GM23338 (cell line): ENCODE results near the gene C1orf50. TPM values are rescaled to one million over a fixed set of nuclear protein-coding genes. Genes with fewer than 3 reads are reported as not detected.
A peak's percentile ranks its signal among the peaks of the same experiment; 100 is the strongest.

Experiments
- ATAC-seq: fragments of 200-7000 bp; cut with Tn5 transposase; 3 replicates; pipeline ENCODE4 v1.9.1; 2020
- DNase-seq: peaks from one replicate; pipeline ENCODE4 v3.0.0-alpha.2; 2015; ENCODE audit warnings: low spot score
- H2AFZ ChIP-seq: fragments of 200-600 bp; sonication (generic); 2 replicates; pipeline ENCODE4 v1.8.0; 2016; ENCODE audit warnings: antibody characterized with exemption, mild to moderate bottlenecking, moderate library complexity
- H3F3A ChIP-seq: fragments of 200-600 bp; sonication (generic); replicated peaks from 2 replicates; pipeline ENCODE4 v1.8.0; 2017; ENCODE audit warnings: antibody characterized with exemption, mixed run types, low read depth
- H3K27ac ChIP-seq: fragments of 200-600 bp; sonication (generic); 2 replicates; pipeline ENCODE4 v1.6.1; 2016; ENCODE audit warnings: low read depth
- H3K27me3 ChIP-seq: fragments of 200-600 bp; sonication (generic); 2 replicates; pipeline ENCODE4 v1.8.0; 2016; ENCODE audit warnings: mild to moderate bottlenecking, mixed run types, moderate library complexity; ENCODE audit not compliant: insufficient read depth
- H3K36me3 ChIP-seq: fragments of 200-600 bp; sonication (generic); 2 replicates; pipeline ENCODE4 v1.8.0; 2016; ENCODE audit warnings: mild to moderate bottlenecking; ENCODE audit not compliant: insufficient read depth
- H3K4me1 ChIP-seq: fragments of 200-600 bp; sonication (generic); 2 replicates; pipeline ENCODE4 v1.8.0; 2016; ENCODE audit warnings: mild to moderate bottlenecking, moderate library complexity; ENCODE audit not compliant: insufficient read depth
- H3K4me2 ChIP-seq: fragments of 200-600 bp; sonication (generic); 2 replicates; pipeline ENCODE4 v1.7.1; 2017; ENCODE audit warnings: mixed run types
- H3K4me3 ChIP-seq: fragments of 200-600 bp; sonication (generic); 2 replicates; pipeline ENCODE4 v1.6.1; 2016; ENCODE audit warnings: mixed run types
- H3K79me2 ChIP-seq: fragments of 200-600 bp; sonication (generic); replicated peaks from 2 replicates; pipeline ENCODE4 v1.8.0; 2017; ENCODE audit warnings: mild to moderate bottlenecking; ENCODE audit not compliant: insufficient read depth
- H3K9me2 ChIP-seq: fragments of 200-600 bp; sonication (generic); 2 replicates; pipeline ENCODE4 v1.8.0; 2017; ENCODE audit not compliant: insufficient read depth
- H4K20me1 ChIP-seq: fragments of 200-600 bp; sonication (generic); replicated peaks from 2 replicates; pipeline ENCODE4 v1.8.0; 2017; ENCODE audit warnings: mild to moderate bottlenecking; ENCODE audit not compliant: insufficient read depth
- H3K27ac Mint-ChIP-seq: 2 replicates; pipeline ENCODE4 v1.8.0; 2020; ENCODE audit warnings: inconsistent platforms, mild to moderate bottlenecking, moderate library complexity, mixed read lengths
- H3K27me3 Mint-ChIP-seq: 3 replicates; pipeline ENCODE4 v1.8.0; 2022; ENCODE audit warnings: low read depth, mild to moderate bottlenecking, moderate library complexity, mixed read lengths, inconsistent platforms; ENCODE audit not compliant: insufficient read depth, poor library complexity
- H3K36me3 Mint-ChIP-seq: 3 replicates; pipeline ENCODE4 v1.8.0; 2021; ENCODE audit warnings: low read depth, mild to moderate bottlenecking, inconsistent platforms, moderate library complexity, mixed read lengths
- H3K4me1 Mint-ChIP-seq: 3 replicates; pipeline ENCODE4 v1.8.0; 2020; ENCODE audit warnings: mild to moderate bottlenecking, inconsistent platforms, mixed read lengths
- H3K4me3 Mint-ChIP-seq: 3 replicates; pipeline ENCODE4 v1.8.0; 2021; ENCODE audit warnings: moderate library complexity, mild to moderate bottlenecking, inconsistent platforms, mixed read lengths
- H3K9me3 Mint-ChIP-seq: 3 replicates; pipeline ENCODE4 v1.8.0; 2020; ENCODE audit warnings: moderate library complexity, mild to moderate bottlenecking, inconsistent platforms, mixed read lengths
- CREB1 ChIP-seq: fragments of 250-450 bp; sonication (Bioruptor Pico); IDR thresholded peaks from 2 replicates; pipeline ENCODE4 v1.5.0; 2020; ENCODE audit warnings: low read depth, mild to moderate bottlenecking, moderate library complexity
- EZH2 ChIP-seq: fragments of 200-600 bp; sonication (generic); IDR thresholded peaks from one replicate; pipeline ENCODE4 v1.8.0; 2017; ENCODE audit warnings: antibody characterized with exemption, mild to moderate bottlenecking, low read depth; ENCODE audit not compliant: unreplicated experiment
- EZH2phosphoT487 ChIP-seq: fragments of 200-600 bp; sonication (generic); IDR thresholded peaks from one replicate; pipeline ENCODE4 v1.8.1; 2018; ENCODE audit warnings: antibody characterized with exemption; ENCODE audit not compliant: unreplicated experiment
- JUNB ChIP-seq: IDR thresholded peaks from one replicate; pipeline ENCODE4 v1.6.1; 2016; ENCODE audit warnings: antibody characterized with exemption; ENCODE audit not compliant: unreplicated experiment
- NANOG ChIP-seq: IDR thresholded peaks from 2 replicates; pipeline ENCODE4 v1.6.1; 2016; ENCODE audit warnings: antibody characterized with exemption, borderline replicate concordance
- POLR2AphosphoS5 ChIP-seq: IDR thresholded peaks from 2 replicates; pipeline ENCODE4 v1.6.1; 2016; ENCODE audit warnings: antibody characterized with exemption, low read depth
- STAT1 ChIP-seq: IDR thresholded peaks from one replicate; pipeline ENCODE4 v1.6.1; 2016; ENCODE audit warnings: antibody characterized with exemption; ENCODE audit not compliant: unreplicated experiment
- ZNF114 ChIP-seq: fragments of 250-450 bp; sonication (Bioruptor Pico); IDR thresholded peaks from 2 replicates; pipeline ENCODE4 v1.5.0; 2020; ENCODE audit warnings: mild to moderate bottlenecking, moderate library complexity
- ZNF331 ChIP-seq: fragments of 250-450 bp; sonication (Bioruptor Pico); IDR thresholded peaks from 2 replicates; pipeline ENCODE4 v1.5.0; 2020; ENCODE audit warnings: low read depth, mild to moderate bottlenecking, moderate library complexity
- polyA plus RNA-seq: library from polyadenylated mRNA; unstranded; fragments of >200 nt; fragmentation: Nextera tagmentation; extraction: Ambion mirVana; gene quantifications from 2 replicates; pipeline ENCODE4 v1.2.1, GENCODE V29; 2016
- total RNA-seq: library from RNA; depleted of rRNA; stranded (reverse); fragments of >200 nt; shearing (Covaris generic); gene quantifications from 2 replicates; pipeline ENCODE4 v1.2.3, GENCODE V29; 2014
- TF ChIP-seq, protein P1 (sequence below): IDR thresholded peaks from 2 replicates; pipeline ENCODE4 v1.6.1; 2016; ENCODE audit warnings: antibody characterized with exemption
- TF ChIP-seq, protein P2 (sequence below), 2 experiments: fragments of 200-600 bp in 1 of 2; sonication (generic) in 1 of 2; conservative IDR thresholded peaks; 2 replicates each; pipeline versions ENCODE4 v1.5.1 to v1.6.1; 2016 to 2017; ENCODE audit warnings: antibody characterized with exemption in 2 of 2, low read depth in 2 of 2, mild to moderate bottlenecking in 2 of 2, moderate library complexity in 1 of 2
- TF ChIP-seq, protein P3 (sequence below): fragments of 250-450 bp; sonication (Bioruptor Pico); IDR thresholded peaks from 2 replicates; pipeline ENCODE4 v1.5.0; 2020; ENCODE audit warnings: mild to moderate bottlenecking, moderate library complexity

Gene C1orf50
- total and polyA plus RNA-seq, 2 experiments from 2014 or later, result 4.4 to 4.7 TPM

DNA sequence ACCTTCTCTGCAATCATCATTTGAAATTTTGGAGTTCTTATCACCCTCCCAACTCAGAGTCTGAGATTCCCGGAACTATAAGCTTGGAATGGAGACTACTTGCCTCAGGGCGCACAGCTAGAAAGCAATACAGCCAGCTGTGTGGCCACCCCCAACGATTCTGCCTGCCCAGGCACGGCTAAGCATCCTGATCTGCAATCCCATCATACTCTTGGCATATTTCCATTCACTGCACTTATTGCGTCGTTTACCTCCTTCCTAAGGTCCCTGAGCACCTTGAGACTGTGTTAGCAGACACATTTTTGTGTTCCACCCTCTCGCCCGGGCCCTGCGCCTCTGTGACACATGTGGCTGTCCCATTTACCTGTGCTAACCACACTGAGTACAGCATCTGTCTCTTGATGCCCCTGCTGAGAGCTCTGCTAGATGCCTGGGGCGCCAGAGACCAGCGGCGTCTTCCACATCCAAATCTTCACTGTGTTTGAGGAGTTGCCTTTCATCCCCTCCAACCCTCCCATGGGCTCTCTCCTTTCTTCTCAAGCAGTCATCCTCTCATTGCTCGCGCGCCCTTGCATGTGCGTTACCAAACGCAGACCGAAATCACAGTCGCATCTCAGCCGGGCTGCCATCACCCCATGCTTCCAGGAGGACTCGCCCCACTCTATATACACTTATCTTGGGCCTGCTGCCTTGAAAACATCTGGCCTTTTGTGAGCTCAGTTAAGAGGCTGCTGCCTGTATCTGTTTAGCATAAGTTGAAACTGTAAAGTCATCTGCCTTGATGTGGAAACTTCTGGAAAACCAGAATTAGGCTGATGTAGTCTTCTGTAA lies 23.5 kb upstream of the C1orf50 start:
- DNase-seq (no peak), ATAC-seq (no peak)
- TF ChIP-seq STAT1, result no peak
- TF ChIP-seq, protein P1, sequence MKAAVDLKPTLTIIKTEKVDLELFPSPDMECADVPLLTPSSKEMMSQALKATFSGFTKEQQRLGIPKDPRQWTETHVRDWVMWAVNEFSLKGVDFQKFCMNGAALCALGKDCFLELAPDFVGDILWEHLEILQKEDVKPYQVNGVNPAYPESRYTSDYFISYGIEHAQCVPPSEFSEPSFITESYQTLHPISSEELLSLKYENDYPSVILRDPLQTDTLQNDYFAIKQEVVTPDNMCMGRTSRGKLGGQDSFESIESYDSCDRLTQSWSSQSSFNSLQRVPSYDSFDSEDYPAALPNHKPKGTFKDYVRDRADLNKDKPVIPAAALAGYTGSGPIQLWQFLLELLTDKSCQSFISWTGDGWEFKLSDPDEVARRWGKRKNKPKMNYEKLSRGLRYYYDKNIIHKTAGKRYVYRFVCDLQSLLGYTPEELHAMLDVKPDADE, result no peak
- no peak for TF ChIP-seq ZNF331
- no peak for TF ChIP-seq POLR2AphosphoS5
- no peak for TF ChIP-seq EZH2phosphoT487
- TF ChIP-seq, protein P2, sequence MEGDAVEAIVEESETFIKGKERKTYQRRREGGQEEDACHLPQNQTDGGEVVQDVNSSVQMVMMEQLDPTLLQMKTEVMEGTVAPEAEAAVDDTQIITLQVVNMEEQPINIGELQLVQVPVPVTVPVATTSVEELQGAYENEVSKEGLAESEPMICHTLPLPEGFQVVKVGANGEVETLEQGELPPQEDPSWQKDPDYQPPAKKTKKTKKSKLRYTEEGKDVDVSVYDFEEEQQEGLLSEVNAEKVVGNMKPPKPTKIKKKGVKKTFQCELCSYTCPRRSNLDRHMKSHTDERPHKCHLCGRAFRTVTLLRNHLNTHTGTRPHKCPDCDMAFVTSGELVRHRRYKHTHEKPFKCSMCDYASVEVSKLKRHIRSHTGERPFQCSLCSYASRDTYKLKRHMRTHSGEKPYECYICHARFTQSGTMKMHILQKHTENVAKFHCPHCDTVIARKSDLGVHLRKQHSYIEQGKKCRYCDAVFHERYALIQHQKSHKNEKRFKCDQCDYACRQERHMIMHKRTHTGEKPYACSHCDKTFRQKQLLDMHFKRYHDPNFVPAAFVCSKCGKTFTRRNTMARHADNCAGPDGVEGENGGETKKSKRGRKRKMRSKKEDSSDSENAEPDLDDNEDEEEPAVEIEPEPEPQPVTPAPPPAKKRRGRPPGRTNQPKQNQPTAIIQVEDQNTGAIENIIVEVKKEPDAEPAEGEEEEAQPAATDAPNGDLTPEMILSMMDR (conservative IDR thresholded peaks at IDR 0.05; ENCODE audit: low read depth in 2 of 2), result no peak
- no peak for TF ChIP-seq CREB1 (CRISPR knock-in tag)
- no peak for TF ChIP-seq NANOG
- TF ChIP-seq, protein P3, sequence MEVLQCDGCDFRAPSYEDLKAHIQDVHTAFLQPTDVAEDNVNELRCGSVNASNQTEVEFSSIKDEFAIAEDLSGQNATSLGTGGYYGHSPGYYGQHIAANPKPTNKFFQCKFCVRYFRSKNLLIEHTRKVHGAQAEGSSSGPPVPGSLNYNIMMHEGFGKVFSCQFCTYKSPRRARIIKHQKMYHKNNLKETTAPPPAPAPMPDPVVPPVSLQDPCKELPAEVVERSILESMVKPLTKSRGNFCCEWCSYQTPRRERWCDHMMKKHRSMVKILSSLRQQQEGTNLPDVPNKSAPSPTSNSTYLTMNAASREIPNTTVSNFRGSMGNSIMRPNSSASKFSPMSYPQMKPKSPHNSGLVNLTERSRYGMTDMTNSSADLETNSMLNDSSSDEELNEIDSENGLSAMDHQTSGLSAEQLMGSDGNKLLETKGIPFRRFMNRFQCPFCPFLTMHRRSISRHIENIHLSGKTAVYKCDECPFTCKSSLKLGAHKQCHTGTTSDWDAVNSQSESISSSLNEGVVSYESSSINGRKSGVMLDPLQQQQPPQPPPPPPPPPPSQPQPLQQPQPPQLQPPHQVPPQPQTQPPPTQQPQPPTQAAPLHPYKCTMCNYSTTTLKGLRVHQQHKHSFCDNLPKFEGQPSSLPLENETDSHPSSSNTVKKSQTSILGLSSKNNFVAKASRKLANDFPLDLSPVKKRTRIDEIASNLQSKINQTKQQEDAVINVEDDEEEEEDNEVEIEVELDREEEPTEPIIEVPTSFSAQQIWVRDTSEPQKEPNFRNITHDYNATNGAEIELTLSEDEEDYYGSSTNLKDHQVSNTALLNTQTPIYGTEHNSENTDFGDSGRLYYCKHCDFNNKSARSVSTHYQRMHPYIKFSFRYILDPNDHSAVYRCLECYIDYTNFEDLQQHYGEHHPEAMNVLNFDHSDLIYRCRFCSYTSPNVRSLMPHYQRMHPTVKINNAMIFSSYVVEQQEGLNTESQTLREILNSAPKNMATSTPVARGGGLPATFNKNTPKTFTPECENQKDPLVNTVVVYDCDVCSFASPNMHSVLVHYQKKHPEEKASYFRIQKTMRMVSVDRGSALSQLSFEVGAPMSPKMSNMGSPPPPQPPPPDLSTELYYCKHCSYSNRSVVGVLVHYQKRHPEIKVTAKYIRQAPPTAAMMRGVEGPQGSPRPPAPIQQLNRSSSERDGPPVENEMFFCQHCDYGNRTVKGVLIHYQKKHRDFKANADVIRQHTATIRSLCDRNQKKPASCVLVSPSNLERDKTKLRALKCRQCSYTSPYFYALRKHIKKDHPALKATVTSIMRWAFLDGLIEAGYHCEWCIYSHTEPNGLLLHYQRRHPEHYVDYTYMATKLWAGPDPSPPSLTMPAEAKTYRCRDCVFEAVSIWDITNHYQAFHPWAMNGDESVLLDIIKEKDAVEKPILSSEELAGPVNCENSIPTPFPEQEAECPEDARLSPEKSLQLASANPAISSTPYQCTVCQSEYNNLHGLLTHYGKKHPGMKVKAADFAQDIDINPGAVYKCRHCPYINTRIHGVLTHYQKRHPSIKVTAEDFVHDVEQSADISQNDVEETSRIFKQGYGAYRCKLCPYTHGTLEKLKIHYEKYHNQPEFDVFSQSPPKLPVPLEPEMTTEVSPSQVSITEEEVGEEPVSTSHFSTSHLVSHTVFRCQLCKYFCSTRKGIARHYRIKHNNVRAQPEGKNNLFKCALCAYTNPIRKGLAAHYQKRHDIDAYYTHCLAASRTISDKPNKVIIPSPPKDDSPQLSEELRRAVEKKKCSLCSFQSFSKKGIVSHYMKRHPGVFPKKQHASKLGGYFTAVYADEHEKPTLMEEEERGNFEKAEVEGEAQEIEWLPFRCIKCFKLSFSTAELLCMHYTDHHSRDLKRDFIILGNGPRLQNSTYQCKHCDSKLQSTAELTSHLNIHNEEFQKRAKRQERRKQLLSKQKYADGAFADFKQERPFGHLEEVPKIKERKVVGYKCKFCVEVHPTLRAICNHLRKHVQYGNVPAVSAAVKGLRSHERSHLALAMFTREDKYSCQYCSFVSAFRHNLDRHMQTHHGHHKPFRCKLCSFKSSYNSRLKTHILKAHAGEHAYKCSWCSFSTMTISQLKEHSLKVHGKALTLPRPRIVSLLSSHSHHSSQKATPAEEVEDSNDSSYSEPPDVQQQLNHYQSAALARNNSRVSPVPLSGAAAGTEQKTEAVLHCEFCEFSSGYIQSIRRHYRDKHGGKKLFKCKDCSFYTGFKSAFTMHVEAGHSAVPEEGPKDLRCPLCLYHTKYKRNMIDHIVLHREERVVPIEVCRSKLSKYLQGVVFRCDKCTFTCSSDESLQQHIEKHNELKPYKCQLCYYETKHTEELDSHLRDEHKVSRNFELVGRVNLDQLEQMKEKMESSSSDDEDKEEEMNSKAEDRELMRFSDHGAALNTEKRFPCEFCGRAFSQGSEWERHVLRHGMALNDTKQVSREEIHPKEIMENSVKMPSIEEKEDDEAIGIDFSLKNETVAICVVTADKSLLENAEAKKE, result no peak
- no peak for TF ChIP-seq EZH2
- TF ChIP-seq ZNF114 (CRISPR knock-in tag), result no peak
- TF ChIP-seq JUNB, result no peak
- Histone ChIP-seq H3K4me1 (peaks cover 22% of the 10 kb centered on the region), H3K4me3 (no peak overlapping the region), H3K4me2 (no peak overlapping the region), H3K36me3 (no peaks in the 10 kb centered on the region), H3K79me2 (no peaks in the 10 kb centered on the region), H3K27ac (no peak overlapping the region), H4K20me1 (no peaks in the 10 kb centered on the region), H2AFZ (peak overlapping the region; percentile 83; the same call in 1 of the 2 replicates), H3K27me3 (no peaks in the 10 kb centered on the region), H3F3A (0 out of 2 replicates have a peak, but pooled peaks cover 3% of the 10 kb centered on the region), H3K9me2 (no peaks in the 10 kb centered on the region)
- no peak overlapping the region for H3K27ac Mint-ChIP-seq
- H3K4me1 Mint-ChIP-seq, result peaks cover 42% of the 10 kb centered on the region
- H3K4me3 Mint-ChIP-seq, result no peak overlapping the region
- H3K9me3 Mint-ChIP-seq, result no peaks in the 10 kb centered on the region; the same call in 1 of the 3 replicates
- H3K27me3 Mint-ChIP-seq, result peaks cover 19% of the 10 kb centered on the region
- H3K36me3 Mint-ChIP-seq, result peaks cover 15% of the 10 kb centered on the region; the same call in 2 of the 3 replicates
